H1 (cell line): ENCODE results near the gene TLK2. TPM values are rescaled to one million over a fixed set of nuclear protein-coding genes. Genes with fewer than 3 reads are reported as not detected.

Experiments used
- ASH2L ChIP-seq: fragments of 200-600, 300-600 bp; sonication (generic); IDR thresholded peaks from one replicate; pipeline ENCODE4 v1.7.1; 2017; ENCODE audit warnings: low read length
- CHD2 ChIP-seq: IDR thresholded peaks from 2 replicates; pipeline ENCODE4 v1.6.1; 2012; ENCODE audit warnings: low read length, improper control_type of control experiment
- MAFK ChIP-seq: IDR thresholded peaks from 2 replicates; pipeline ENCODE4 v1.6.1; 2012; ENCODE audit warnings: low read depth, mild to moderate bottlenecking, improper control_type of control experiment, low read length
- MAX ChIP-seq: IDR thresholded peaks from 2 replicates; pipeline ENCODE4 v1.6.1; 2012; ENCODE audit warnings: inconsistent platforms
- NANOG ChIP-seq: IDR thresholded peaks from 2 replicates; pipeline ENCODE4 v1.6.1; 2011; ENCODE audit warnings: low read length, low read depth, mild to moderate bottlenecking, inconsistent platforms; ENCODE audit not compliant: insufficient read depth, poor library complexity, severe bottlenecking
- RBBP5 ChIP-seq: IDR thresholded peaks from 2 replicates; pipeline ENCODE4 v1.7.1; 2012; ENCODE audit warnings: low read depth, mild to moderate bottlenecking, inconsistent platforms, low read length, moderate library complexity, borderline replicate concordance
- SIN3A ChIP-seq, 2 experiments: IDR thresholded peaks in 1 of 2; conservative IDR thresholded peaks in 1 of 2; 2 replicates each; pipeline ENCODE4 v1.6.1; 2011 to 2012; ENCODE audit warnings: low read length in 2 of 2, improper control_type of control experiment in 1 of 2, low read depth in 1 of 2, mild to moderate bottlenecking in 1 of 2
- SP1 ChIP-seq: IDR thresholded peaks from 2 replicates; pipeline ENCODE4 v1.6.1; 2011; ENCODE audit warnings: low read depth, low read length
- ZNF274 ChIP-seq: IDR thresholded peaks from 2 replicates; pipeline ENCODE4 v1.7.0; 2012; ENCODE audit warnings: low read length, borderline replicate concordance; ENCODE audit errors: extremely low read depth
- polyA plus RNA-seq, 7 experiments: library from polyadenylated mRNA; depleted of rRNA in 3 of 7; stranded (reverse) in 5 of 7; unstranded in 2 of 7; fragments of >200 nt in 5 of 7; fragments of 200-250 nt in 2 of 7; gene quantifications; 1 replicate in 5 of 7; 2 replicates in 1 of 7; 4 replicates in 1 of 7; pipeline versions ENCODE4 v1.2.1 to v1.2.3, GENCODE V29; 2011 to 2013; ENCODE audit warnings: missing spikeins in 2 of 7, mixed read lengths in 2 of 7
- total RNA-seq: library from RNA; stranded (reverse); fragmentation: NEBNext Ultra II Directional; extraction: Animal tissue kit (Norgen Biotek cat#: 25700); gene quantifications from 2 replicates; pipeline ENCODE4 v1.2.1, GENCODE V29; 2021

Gene TLK2
- total and polyA plus RNA-seq, 2 of the 8 experiments (the other 6 are each of a cell fraction or from before 2014, with no cell fraction given): 43.1 to 59.9 TPM

DNA sequence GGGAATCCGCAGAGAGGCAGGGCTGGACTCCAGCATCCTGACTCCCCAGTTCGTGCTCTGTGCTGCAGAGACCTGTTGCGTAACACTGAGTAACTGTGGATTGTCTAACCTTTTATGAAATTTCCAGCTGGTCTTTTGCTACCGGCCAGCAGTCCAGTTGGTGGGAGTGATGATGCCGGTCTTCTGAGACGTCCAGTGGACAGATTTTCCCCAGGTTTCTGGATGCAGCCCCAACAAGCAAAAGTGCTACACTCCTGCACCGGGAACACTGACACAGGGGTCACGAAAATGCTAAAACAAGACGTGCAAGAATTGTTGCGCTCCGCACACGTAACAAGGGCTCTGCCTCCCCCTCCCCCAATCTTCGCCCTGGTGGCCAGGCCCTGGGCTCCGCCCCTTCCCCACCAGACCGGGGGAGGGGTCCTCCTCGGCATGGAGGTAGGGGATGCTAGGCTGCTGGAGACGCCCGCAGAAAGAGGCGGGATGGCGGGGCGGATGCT is 148.1 kb downstream of the TLK2 start (continued):
- peak in 1 of 2 experiments; percentile 34; a peak in 1 of 4 replicates for TF ChIP-seq SIN3A (conservative IDR thresholded peaks at IDR 0.05 in 1 of 2, IDR thresholded peaks at IDR 0.05 in 1 of 2; ENCODE audit: low read depth in 1 of 2, low read length in 2 of 2)
- no peak for TF ChIP-seq ASH2L
- TF ChIP-seq SP1: peak; percentile 69
- 0 out of 2 replicates have a peak, but pooled peaks have one; percentile 17 for TF ChIP-seq CHD2
- no peak for TF ChIP-seq RBBP5
- TF ChIP-seq ZNF274: no peak
- TF ChIP-seq NANOG: no peak
- TF ChIP-seq MAX: 0 out of 2 replicates have a peak, but pooled peaks have one; percentile 0
- TF ChIP-seq MAFK: no peak
- TF ChIP-seq, all 59 proteins: peak for 9
